NCI-H2081 treated with DMSO at 0.1 percent for 48 hours (cell line): ENCODE data around the gene CAPN5.

Source experiments
- DNase-seq: peaks from one replicate; lab custom pipeline; 2025; lab: John Stamatoyannopoulos, UW

Gene CAPN5

GRCh38 chr11:77136074-77136473, 69.3 kb downstream of the CAPN5 start:
- no peak for DNase-seq

- no peak for DNase-seq
These were observed 70.1 kb downstream of the CAPN5 start for GRCh38 chr11:77136784-77137420.

GRCh38 chr11:77137421-77137820, 70.7 kb downstream of the CAPN5 start:
- DNase-seq, result no peak

- no peak for DNase-seq
These were observed 71.4 kb downstream of the CAPN5 start for GRCh38 chr11:77138106-77138649.

GRCh38 chr11:77139201-77139600, 72.4 kb downstream of the CAPN5 start:
- DNase-seq, result no peak

GRCh38 chr11:77140231-77140851, 73.6 kb downstream of the CAPN5 start:
- no peak for DNase-seq

GRCh38 chr11:77141034-77141433, 74.3 kb downstream of the CAPN5 start:
- no peak for DNase-seq

GRCh38 chr11:77141475-77141874, 74.7 kb downstream of the CAPN5 start:
- no peak for DNase-seq

GRCh38 chr11:77142091-77142975, 75.6 kb downstream of the CAPN5 start:
- no peak for DNase-seq

GRCh38 chr11:77143405-77144020, 76.7 kb downstream of the CAPN5 start:
- no peak for DNase-seq

GRCh38 chr11:77144196-77144856, 77.6 kb downstream of the CAPN5 start:
- DNase-seq, result no peak

GRCh38 chr11:77144857-77145428, 78.2 kb downstream of the CAPN5 start:
- no peak for DNase-seq

- no peak for DNase-seq
These were observed 79.7 kb downstream of the CAPN5 start for GRCh38 chr11:77146261-77147035.

GRCh38 chr11:77147036-77147315, 80.2 kb downstream of the CAPN5 start:
- no peak for DNase-seq

GRCh38 chr11:77147668-77148321, 81.0 kb downstream of the CAPN5 start:
- DNase-seq, result no peak

- DNase-seq, result no peak
These were observed 82.4 kb downstream of the CAPN5 start for GRCh38 chr11:77148963-77149715.

GRCh38 chr11:77149716-77150392, 83.1 kb downstream of the CAPN5 start:
- no peak for DNase-seq

- no peak for DNase-seq
These were observed 84.1 kb downstream of the CAPN5 start for GRCh38 chr11:77150836-77151235.
